Stimulated activated CD8-positive, alpha-beta memory T cell treated with anti-CD3 and anti-CD28 coated beads, Interleukin-12 subunit alpha, Interleukin-12 subunit beta, amount 100 ng/mL, for 24 hours (primary cell): Measurements from ENCODE around the gene SIDT1.

Experiments
- DNase-seq: peaks from one replicate; pipeline ENCODE4 v3.0.0-alpha.2; 2020; ENCODE audit errors: extremely low read depth

SIDT1 gene

GRCh38 chr3:113531826-113532697, at the start of gene SIDT1:
SIDT1 (plus strand) TSS chr3:113532555; CDS start chr3:113533022, 467 bp downstream.
- no peak for DNase-seq

GRCh38 chr3:113485161-113485609, 47.2 kb upstream of the SIDT1 start:
- DNase-seq = no peak

GRCh38 chr3:113495035-113495434, 37.3 kb upstream of the SIDT1 start:
- DNase-seq = no peak

- no peak for DNase-seq
Measured at GRCh38 chr3:113496924-113497323, 35.4 kb upstream of the SIDT1 start.

GRCh38 chr3:113498221-113499005, 33.9 kb upstream of the SIDT1 start:
- no peak for DNase-seq

- no peak for DNase-seq
Measured at GRCh38 chr3:113499081-113499480, 33.3 kb upstream of the SIDT1 start.

- DNase-seq = no peak
Measured at GRCh38 chr3:113501597-113501996, 30.8 kb upstream of the SIDT1 start.

- no peak for DNase-seq
Measured at GRCh38 chr3:113505867-113506266, 26.5 kb upstream of the SIDT1 start.

- DNase-seq = no peak
Measured at GRCh38 chr3:113507501-113508067, 24.8 kb upstream of the SIDT1 start.

GRCh38 chr3:113508966-113509365, 23.4 kb upstream of the SIDT1 start:
- no peak for DNase-seq

- no peak for DNase-seq
Measured at GRCh38 chr3:113514265-113514769, 18.0 kb upstream of the SIDT1 start.

- DNase-seq = no peak
Measured at GRCh38 chr3:113516115-113516505, 16.2 kb upstream of the SIDT1 start.

GRCh38 chr3:113521981-113522380, 10.4 kb upstream of the SIDT1 start:
- no peak for DNase-seq

GRCh38 chr3:113523241-113523640, 9.1 kb upstream of the SIDT1 start:
- no peak for DNase-seq

GRCh38 chr3:113532698-113533533, 561 bp downstream of the SIDT1 start:
- DNase-seq = no peak

GRCh38 chr3:113533534-113533892, 1.2 kb downstream of the SIDT1 start:
- no peak for DNase-seq

- no peak for DNase-seq
Measured at GRCh38 chr3:113534365-113534764, 2.0 kb downstream of the SIDT1 start.

GRCh38 chr3:113535898-113536297, 3.5 kb downstream of the SIDT1 start:
- no peak for DNase-seq

- DNase-seq = no peak
Measured at GRCh38 chr3:113536627-113537101, 4.3 kb downstream of the SIDT1 start.

- no peak for DNase-seq
Measured at GRCh38 chr3:113537155-113537554, 4.8 kb downstream of the SIDT1 start.

- DNase-seq = no peak
Measured at GRCh38 chr3:113541519-113541918, 9.2 kb downstream of the SIDT1 start.
